HepG2 (cell line): ENCODE data around the gene APRT. TPM values are rescaled to one million over a fixed set of nuclear protein-coding genes. Genes with fewer than 3 reads are reported as not detected.
A peak's percentile ranks its signal among the peaks of the same experiment; 100 is the strongest.

Experiments
- KDM2A ChIP-seq: sonication (generic); formaldehyde crosslinking; IDR thresholded peaks from 2 replicates; pipeline ENCODE4 v1.4.0; 2020; ENCODE audit warnings: low read depth, missing genetic modification reagents, borderline replicate concordance
- SAFB2 ChIP-seq: sonication (generic); formaldehyde crosslinking; IDR thresholded peaks from 2 replicates; pipeline ENCODE4 v1.5.1; 2020; ENCODE audit warnings: missing genetic modification reagents, low read depth, mild to moderate bottlenecking, borderline replicate concordance
- ZNF451 ChIP-seq: sonication (generic); formaldehyde crosslinking; IDR thresholded peaks from 2 replicates; pipeline ENCODE4 v1.5.0; 2020; ENCODE audit warnings: mild to moderate bottlenecking, missing genetic modification reagents
- polyA plus RNA-seq, 8 experiments: library from polyadenylated mRNA; depleted of rRNA in 3 of 8; stranded (reverse) in 7 of 8; unstranded in 1 of 8; fragments of >200 nt; fragmentation: Illumina TruSeq in 4 of 8; extraction: Trizol in 4 of 8; gene quantifications; 2 replicates each; pipeline versions ENCODE4 v1.2.1 to v1.2.3, GENCODE V29; 2011 to 2016; ENCODE audit warnings: low read depth in 4 of 8, missing spikeins in 1 of 8, mixed read lengths in 1 of 8; ENCODE audit not compliant: insufficient read depth in 1 of 8
- total RNA-seq, 5 experiments: library from RNA; depleted of rRNA; stranded (reverse); fragments of >200 nt; fragmentation: Illumina TruSeq; extraction: Trizol; gene quantifications; 2 replicates each; pipeline ENCODE4 v1.2.3, GENCODE V29; 2016; ENCODE audit warnings: low read depth in 1 of 5
- TF ChIP-seq, protein P1 (sequence below): sonication (generic); formaldehyde crosslinking; IDR thresholded peaks from 2 replicates; pipeline ENCODE4 v1.5.0; 2020; ENCODE audit warnings: mild to moderate bottlenecking, missing genetic modification reagents
- TF ChIP-seq, protein P2 (sequence below): sonication (generic); formaldehyde crosslinking; IDR thresholded peaks from 2 replicates; pipeline ENCODE4 v1.4.0; 2020; ENCODE audit warnings: missing genetic modification reagents, borderline replicate concordance
- TF ChIP-seq, protein P3 (sequence below): sonication (generic); formaldehyde crosslinking; IDR thresholded peaks from 2 replicates; pipeline ENCODE4 v1.8.0; 2022; ENCODE audit warnings: mild to moderate bottlenecking, missing genetic modification reagents; ENCODE audit not compliant: insufficient replicate concordance
- TF ChIP-seq, protein P4 (sequence below): sonication (generic); formaldehyde crosslinking; IDR thresholded peaks from one replicate; pipeline ENCODE4 v1.5.1; 2020; ENCODE audit warnings: mild to moderate bottlenecking, missing genetic modification reagents; ENCODE audit errors: not compliant biosample characterization

Gene APRT
- total and polyA plus RNA-seq, 2 of the 13 experiments (the other 11 are each of a cell fraction or from before 2014, with no cell fraction given), result 155 to 242 TPM

DNA sequence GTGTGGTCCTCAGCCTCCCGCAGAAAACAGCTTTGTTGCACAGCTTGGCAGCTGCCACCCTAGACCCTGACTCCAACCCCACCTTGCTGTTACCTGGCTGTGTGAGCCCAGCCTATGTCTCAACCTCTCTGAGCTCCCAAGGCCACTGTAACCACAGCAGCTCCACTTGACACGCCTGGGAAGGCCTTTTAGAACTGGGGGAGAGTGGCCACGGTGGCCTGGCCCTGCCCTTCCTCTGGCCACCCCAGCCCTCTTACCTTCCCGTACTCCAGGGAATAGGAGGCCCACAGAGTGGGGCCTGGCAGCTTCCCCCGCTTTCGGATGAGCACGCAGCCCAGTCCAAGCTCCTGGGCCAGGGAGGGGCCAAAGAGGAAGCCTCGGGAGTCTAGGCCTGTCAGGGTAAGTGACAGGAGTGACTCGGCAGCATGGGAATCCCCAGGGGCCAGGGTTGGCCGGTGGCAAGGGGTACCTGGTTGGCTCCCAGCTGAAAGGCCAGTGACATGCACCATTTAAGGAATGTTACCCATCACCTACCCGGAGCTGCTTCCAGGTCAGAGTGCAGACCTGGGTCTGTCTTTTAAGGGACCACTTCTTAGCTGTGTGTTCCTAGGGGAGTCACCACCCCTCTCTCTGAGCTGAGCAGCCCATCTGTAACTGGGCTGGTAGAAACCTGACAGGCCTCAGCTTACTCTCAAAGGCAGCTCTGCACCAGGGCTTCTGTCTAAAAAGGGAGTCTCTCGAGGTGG, 1.4 kb downstream of the APRT start (continued):
- TF ChIP-seq, protein P1, sequence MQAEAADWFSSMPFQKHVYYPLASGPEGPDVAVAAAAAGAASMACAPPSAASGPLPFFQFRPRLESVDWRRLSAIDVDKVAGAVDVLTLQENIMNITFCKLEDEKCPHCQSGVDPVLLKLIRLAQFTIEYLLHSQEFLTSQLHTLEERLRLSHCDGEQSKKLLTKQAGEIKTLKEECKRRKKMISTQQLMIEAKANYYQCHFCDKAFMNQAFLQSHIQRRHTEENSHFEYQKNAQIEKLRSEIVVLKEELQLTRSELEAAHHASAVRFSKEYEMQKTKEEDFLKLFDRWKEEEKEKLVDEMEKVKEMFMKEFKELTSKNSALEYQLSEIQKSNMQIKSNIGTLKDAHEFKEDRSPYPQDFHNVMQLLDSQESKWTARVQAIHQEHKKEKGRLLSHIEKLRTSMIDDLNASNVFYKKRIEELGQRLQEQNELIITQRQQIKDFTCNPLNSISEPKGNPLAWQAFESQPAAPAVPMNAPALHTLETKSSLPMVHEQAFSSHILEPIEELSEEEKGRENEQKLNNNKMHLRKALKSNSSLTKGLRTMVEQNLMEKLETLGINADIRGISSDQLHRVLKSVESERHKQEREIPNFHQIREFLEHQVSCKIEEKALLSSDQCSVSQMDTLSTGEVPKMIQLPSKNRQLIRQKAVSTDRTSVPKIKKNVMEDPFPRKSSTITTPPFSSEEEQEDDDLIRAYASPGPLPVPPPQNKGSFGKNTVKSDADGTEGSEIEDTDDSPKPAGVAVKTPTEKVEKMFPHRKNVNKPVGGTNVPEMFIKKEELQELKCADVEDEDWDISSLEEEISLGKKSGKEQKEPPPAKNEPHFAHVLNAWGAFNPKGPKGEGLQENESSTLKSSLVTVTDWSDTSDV (CRISPR knock-in tag), result 0 out of 2 replicates have a peak, but pooled peaks have one; percentile 3
- TF ChIP-seq, protein P2, sequence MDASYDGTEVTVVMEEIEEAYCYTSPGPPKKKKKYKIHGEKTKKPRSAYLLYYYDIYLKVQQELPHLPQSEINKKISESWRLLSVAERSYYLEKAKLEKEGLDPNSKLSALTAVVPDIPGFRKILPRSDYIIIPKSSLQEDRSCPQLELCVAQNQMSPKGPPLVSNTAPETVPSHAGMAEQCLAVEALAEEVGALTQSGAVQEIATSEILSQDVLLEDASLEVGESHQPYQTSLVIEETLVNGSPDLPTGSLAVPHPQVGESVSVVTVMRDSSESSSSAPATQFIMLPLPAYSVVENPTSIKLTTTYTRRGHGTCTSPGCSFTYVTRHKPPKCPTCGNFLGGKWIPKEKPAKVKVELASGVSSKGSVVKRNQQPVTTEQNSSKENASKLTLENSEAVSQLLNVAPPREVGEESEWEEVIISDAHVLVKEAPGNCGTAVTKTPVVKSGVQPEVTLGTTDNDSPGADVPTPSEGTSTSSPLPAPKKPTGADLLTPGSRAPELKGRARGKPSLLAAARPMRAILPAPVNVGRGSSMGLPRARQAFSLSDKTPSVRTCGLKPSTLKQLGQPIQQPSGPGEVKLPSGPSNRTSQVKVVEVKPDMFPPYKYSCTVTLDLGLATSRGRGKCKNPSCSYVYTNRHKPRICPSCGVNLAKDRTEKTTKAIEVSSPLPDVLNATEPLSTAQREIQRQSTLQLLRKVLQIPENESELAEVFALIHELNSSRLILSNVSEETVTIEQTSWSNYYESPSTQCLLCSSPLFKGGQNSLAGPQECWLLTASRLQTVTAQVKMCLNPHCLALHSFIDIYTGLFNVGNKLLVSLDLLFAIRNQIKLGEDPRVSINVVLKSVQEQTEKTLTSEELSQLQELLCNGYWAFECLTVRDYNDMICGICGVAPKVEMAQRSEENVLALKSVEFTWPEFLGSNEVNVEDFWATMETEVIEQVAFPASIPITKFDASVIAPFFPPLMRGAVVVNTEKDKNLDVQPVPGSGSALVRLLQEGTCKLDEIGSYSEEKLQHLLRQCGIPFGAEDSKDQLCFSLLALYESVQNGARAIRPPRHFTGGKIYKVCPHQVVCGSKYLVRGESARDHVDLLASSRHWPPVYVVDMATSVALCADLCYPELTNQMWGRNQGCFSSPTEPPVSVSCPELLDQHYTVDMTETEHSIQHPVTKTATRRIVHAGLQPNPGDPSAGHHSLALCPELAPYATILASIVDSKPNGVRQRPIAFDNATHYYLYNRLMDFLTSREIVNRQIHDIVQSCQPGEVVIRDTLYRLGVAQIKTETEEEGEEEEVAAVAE (CRISPR knock-in tag), result no peak
- TF ChIP-seq, protein P3, sequence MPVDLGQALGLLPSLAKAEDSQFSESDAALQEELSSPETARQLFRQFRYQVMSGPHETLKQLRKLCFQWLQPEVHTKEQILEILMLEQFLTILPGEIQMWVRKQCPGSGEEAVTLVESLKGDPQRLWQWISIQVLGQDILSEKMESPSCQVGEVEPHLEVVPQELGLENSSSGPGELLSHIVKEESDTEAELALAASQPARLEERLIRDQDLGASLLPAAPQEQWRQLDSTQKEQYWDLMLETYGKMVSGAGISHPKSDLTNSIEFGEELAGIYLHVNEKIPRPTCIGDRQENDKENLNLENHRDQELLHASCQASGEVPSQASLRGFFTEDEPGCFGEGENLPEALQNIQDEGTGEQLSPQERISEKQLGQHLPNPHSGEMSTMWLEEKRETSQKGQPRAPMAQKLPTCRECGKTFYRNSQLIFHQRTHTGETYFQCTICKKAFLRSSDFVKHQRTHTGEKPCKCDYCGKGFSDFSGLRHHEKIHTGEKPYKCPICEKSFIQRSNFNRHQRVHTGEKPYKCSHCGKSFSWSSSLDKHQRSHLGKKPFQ (CRISPR knock-in tag), result no peak
- no peak for TF ChIP-seq ZNF451
- no peak for TF ChIP-seq SAFB2
- no peak for TF ChIP-seq KDM2A
- TF ChIP-seq, protein P4, sequence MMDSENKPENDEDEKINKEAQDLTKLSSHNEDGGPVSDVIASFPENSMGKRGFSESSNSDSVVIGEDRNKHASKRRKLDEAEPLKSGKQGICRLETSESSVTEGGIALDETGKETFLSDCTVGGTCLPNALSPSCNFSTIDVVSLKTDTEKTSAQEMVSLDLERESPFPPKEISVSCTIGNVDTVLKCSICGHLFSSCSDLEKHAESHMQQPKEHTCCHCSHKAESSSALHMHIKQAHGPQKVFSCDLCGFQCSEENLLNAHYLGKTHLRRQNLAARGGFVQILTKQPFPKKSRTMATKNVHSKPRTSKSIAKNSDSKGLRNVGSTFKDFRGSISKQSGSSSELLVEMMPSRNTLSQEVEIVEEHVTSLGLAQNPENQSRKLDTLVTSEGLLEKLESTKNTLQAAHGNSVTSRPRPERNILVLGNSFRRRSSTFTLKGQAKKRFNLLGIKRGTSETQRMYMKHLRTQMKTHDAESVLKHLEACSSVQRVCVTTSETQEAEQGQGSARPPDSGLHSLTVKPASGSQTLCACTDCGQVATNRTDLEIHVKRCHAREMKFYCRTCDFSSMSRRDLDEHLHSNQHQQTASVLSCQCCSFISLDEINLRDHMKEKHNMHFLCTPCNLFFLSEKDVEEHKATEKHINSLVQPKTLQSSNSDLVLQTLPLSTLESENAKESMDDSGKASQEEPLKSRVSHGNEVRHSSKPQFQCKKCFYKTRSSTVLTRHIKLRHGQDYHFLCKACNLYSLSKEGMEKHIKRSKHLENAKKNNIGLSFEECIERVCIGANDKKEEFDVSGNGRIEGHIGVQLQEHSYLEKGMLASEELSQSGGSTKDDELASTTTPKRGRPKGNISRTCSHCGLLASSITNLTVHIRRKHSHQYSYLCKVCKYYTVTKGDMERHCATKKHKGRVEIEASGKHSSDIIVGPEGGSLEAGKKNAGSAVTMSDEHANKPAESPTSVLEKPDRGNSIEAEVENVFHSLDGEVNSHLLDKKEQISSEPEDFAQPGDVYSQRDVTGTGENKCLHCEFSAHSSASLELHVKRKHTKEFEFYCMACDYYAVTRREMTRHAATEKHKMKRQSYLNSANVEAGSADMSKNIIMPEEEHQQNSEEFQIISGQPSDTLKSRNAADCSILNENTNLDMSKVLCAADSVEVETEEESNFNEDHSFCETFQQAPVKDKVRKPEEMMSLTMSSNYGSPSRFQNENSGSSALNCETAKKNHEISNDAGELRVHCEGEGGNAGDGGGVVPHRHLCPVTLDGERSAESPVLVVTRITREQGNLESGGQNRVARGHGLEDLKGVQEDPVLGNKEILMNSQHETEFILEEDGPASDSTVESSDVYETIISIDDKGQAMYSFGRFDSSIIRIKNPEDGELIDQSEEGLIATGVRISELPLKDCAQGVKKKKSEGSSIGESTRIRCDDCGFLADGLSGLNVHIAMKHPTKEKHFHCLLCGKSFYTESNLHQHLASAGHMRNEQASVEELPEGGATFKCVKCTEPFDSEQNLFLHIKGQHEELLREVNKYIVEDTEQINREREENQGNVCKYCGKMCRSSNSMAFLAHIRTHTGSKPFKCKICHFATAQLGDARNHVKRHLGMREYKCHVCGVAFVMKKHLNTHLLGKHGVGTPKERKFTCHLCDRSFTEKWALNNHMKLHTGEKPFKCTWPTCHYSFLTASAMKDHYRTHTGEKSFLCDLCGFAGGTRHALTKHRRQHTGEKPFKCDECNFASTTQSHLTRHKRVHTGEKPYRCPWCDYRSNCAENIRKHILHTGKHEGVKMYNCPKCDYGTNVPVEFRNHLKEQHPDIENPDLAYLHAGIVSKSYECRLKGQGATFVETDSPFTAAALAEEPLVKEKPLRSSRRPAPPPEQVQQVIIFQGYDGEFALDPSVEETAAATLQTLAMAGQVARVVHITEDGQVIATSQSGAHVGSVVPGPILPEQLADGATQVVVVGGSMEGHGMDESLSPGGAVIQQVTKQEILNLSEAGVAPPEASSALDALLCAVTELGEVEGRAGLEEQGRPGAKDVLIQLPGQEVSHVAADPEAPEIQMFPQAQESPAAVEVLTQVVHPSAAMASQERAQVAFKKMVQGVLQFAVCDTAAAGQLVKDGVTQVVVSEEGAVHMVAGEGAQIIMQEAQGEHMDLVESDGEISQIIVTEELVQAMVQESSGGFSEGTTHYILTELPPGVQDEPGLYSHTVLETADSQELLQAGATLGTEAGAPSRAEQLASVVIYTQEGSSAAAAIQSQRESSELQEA (CRISPR knock-in tag), result no peak
